ENCODE results near the gene MATK.

DNA sequence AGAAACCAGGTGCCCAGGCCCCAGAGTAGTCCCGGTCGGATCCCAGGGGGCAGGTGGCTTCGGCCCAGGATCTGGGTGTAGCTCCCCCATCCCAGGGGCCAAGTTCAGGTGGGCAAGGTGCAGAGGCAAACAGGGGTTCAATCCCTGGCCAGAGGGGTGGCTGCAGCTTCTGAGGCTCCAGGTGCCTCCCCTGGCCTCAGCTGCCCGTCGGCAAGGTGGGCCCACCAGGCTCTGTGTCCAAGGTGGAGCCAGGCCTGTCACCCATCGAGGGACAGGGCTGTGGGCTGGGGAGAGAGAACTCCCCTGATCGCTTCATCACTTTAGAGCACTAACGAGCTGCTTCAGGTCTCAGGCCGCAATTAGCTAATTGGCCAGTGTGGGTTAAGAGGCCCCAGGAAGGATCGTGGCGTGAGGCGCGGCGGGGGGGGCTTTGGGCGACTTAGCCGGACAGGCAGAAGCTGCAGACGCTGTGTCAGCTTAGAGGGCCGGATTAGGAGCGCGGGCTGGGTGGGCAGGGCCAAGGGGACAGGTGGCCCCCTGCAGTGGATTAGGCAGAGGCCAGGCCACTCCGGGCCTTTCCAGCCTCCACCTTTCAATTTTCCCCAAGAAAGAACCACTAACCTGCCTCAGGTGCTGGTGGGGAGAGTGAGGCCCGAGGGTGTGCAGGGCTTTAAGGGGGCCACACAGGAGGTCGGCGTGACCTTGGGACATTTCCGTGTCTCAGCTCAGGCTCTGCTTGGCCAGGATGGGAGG lies 11.4 kb downstream of the MATK start:
- TF ChIP-seq EZH2 (IDR thresholded peaks at IDR 0.05) (no peak), POLR2AphosphoS5 (IDR thresholded peaks at IDR 0.05; ENCODE audit: borderline replicate concordance, low read depth, low read length) (no peak), FOXP2 (optimal IDR thresholded peaks at IDR 0.05; ENCODE audit: control extremely low read depth, extremely low read length, insufficient read depth) (no peak)
